GM23338 (cell line): ENCODE data around the gene CISH.

Source experiments
- CREB1 ChIP-seq: fragments of 250-450 bp; sonication (Bioruptor Pico); IDR thresholded peaks from 2 replicates; pipeline ENCODE4 v1.5.0; 2020; ENCODE audit warnings: low read depth, mild to moderate bottlenecking, moderate library complexity
- EZH2 ChIP-seq: fragments of 200-600 bp; sonication (generic); IDR thresholded peaks from one replicate; pipeline ENCODE4 v1.8.0; 2017; ENCODE audit warnings: antibody characterized with exemption, mild to moderate bottlenecking, low read depth; ENCODE audit not compliant: unreplicated experiment
- EZH2phosphoT487 ChIP-seq: fragments of 200-600 bp; sonication (generic); IDR thresholded peaks from one replicate; pipeline ENCODE4 v1.8.1; 2018; ENCODE audit warnings: antibody characterized with exemption; ENCODE audit not compliant: unreplicated experiment
- JUNB ChIP-seq: IDR thresholded peaks from one replicate; pipeline ENCODE4 v1.6.1; 2016; ENCODE audit warnings: antibody characterized with exemption; ENCODE audit not compliant: unreplicated experiment
- POLR2AphosphoS5 ChIP-seq: IDR thresholded peaks from 2 replicates; pipeline ENCODE4 v1.6.1; 2016; ENCODE audit warnings: antibody characterized with exemption, low read depth
- TF ChIP-seq, protein P1 (sequence below), 2 experiments: fragments of 200-600 bp in 1 of 2; sonication (generic) in 1 of 2; conservative IDR thresholded peaks; 2 replicates each; pipeline versions ENCODE4 v1.5.1 to v1.6.1; 2016 to 2017; ENCODE audit warnings: antibody characterized with exemption in 2 of 2, low read depth in 2 of 2, mild to moderate bottlenecking in 2 of 2, moderate library complexity in 1 of 2

DNA sequence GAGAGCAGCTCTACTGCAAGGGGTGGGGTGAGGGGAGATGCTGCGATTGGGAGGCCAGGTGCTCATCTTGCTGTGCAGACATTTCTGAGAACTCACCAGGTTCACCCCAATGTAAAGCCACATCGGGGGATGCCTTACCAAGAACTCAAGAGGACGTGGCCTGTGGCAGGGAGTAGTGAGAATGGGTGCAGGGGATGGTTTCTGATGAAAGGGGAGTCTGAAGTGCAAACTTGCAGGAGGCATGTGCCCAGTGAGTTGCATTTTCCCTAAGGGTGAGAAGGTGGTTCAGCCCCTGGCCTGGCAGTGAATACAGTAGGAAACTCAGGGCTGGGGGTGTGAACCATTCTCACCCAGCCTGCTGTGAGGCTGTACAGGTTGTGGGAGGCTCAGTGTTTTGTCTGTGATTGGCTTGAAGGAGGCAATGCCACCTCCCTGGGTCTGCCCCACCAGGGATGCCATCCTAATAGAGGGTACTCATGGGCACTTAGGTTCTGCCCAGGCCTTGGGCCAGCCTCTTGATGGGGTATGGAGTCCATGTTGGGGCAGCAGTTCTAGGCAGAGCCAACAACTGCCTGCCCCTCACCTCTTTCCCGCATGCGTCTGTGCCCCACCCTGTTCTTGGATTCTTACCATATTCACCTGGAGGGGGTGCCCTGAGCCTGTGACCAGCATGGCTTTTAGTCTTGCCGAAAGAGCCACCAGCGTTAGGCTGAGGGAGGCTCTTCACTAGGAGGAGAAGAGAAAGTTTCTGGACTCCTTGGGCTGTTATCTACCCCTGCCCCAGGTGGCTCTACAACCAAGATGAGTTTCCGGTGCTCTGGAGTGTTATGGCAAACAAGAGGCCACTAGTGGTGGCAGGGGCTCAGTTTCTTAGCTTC, 37.8 kb downstream of the CISH start:
- TF ChIP-seq EZH2phosphoT487 (no peak), EZH2 (no peak), CREB1 (no peak), JUNB (no peak), POLR2AphosphoS5 (no peak)
- TF ChIP-seq, protein P1, sequence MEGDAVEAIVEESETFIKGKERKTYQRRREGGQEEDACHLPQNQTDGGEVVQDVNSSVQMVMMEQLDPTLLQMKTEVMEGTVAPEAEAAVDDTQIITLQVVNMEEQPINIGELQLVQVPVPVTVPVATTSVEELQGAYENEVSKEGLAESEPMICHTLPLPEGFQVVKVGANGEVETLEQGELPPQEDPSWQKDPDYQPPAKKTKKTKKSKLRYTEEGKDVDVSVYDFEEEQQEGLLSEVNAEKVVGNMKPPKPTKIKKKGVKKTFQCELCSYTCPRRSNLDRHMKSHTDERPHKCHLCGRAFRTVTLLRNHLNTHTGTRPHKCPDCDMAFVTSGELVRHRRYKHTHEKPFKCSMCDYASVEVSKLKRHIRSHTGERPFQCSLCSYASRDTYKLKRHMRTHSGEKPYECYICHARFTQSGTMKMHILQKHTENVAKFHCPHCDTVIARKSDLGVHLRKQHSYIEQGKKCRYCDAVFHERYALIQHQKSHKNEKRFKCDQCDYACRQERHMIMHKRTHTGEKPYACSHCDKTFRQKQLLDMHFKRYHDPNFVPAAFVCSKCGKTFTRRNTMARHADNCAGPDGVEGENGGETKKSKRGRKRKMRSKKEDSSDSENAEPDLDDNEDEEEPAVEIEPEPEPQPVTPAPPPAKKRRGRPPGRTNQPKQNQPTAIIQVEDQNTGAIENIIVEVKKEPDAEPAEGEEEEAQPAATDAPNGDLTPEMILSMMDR (conservative IDR thresholded peaks at IDR 0.05; ENCODE audit: low read depth in 2 of 2), result no peak; a peak in 1 of 4 replicates
